Neural progenitor cell (in vitro differentiated cells): Measurements from ENCODE around the gene PVRIG.

ENCODE experiments used
- CTCF ChIP-seq: fragments of 200-600 bp; sonication (generic); IDR thresholded peaks from 2 replicates; pipeline ENCODE4 v1.5.1; 2017; ENCODE audit warnings: antibody characterized with exemption, mild to moderate bottlenecking
- EZH2phosphoT487 ChIP-seq: fragments of 200-600 bp; sonication (generic); IDR thresholded peaks from 2 replicates; pipeline ENCODE4 v1.6.1; 2017; ENCODE audit warnings: antibody characterized with exemption

GRCh38 chr7:100219271-100219737 is 445 bp upstream of the PVRIG start:
- TF ChIP-seq CTCF (no peak), EZH2phosphoT487 (no peak)
